Adrenal gland (tissue), 5 donors: ENCODE results near the gene KLF16.

Source experiments
- CTCF ChIP-seq, 6 experiments: fragments of 450-650 bp in 4 of 6; fragments of 200-600 bp in 2 of 6; sonication (generic) in 1 of 6; IDR thresholded peaks; 1 replicate in 5 of 6; 2 replicates in 1 of 6; pipeline versions ENCODE4 v1.5.1 to v1.8.0; 2016 to 2021; ENCODE audit warnings: antibody characterized with exemption in 6 of 6, mild to moderate bottlenecking in 2 of 6, moderate library complexity in 1 of 6
- POLR2A ChIP-seq, 2 donors: fragments of 450-650 bp; IDR thresholded peaks; one replicate each; pipeline ENCODE4 v1.6.1; 2017; ENCODE audit warnings: antibody characterized with exemption in 2 of 2, mild to moderate bottlenecking in 2 of 2, moderate library complexity in 1 of 2
- donor health status: DM: no; HTN: no; CAD: no.

- TF ChIP-seq CTCF (IDR thresholded peaks at IDR 0.05) (no peak), POLR2A (IDR thresholded peaks at IDR 0.05) (no peak)
These were observed 26.5 kb upstream of the KLF16 start for GRCh38 chr19:1889907-1890306.
